GM12891 (cell line): ENCODE data around the gene MCAT.
"Not testable (repeated sequence)": the region's sequence is repeated elsewhere in the genome, so short reads cannot be mapped to it uniquely, and the experiment has no call there.

Experiments used
- DNase-seq: peaks from one replicate; pipeline ENCODE4 v3.0.0; 2011; ENCODE audit warnings: low spot score; ENCODE audit not compliant: insufficient read length
- FAIRE-seq: peaks from 2 replicates; lab custom pipeline; 2011; peaks lifted over from hg19 to GRCh38; lab: Jason Lieb, UNC
- PAX5 ChIP-seq: IDR thresholded peaks from 2 replicates; pipeline ENCODE4 v1.6.1; 2011; ENCODE audit warnings: low read length, moderate library complexity, mild to moderate bottlenecking; ENCODE audit not compliant: insufficient read depth, severe bottlenecking
- POLR2A ChIP-seq: IDR thresholded peaks from 2 replicates; pipeline ENCODE4 v1.6.1; 2011; ENCODE audit warnings: low read depth, low read length, control low read depth
- POLR2AphosphoS5 ChIP-seq: IDR thresholded peaks from 2 replicates; pipeline ENCODE4 v1.6.1; 2011; ENCODE audit warnings: low read depth, low read length, control low read depth
- POU2F2 ChIP-seq: IDR thresholded peaks from 2 replicates; pipeline ENCODE4 v1.6.1; 2011; ENCODE audit warnings: low read depth, mild to moderate bottlenecking, control low read depth, low read length, moderate library complexity
- SPI1 ChIP-seq: IDR thresholded peaks from 2 replicates; pipeline ENCODE4 v1.6.1; 2011; ENCODE audit warnings: low read depth, low read length, control low read depth
- TAF1 ChIP-seq: IDR thresholded peaks from 2 replicates; pipeline ENCODE4 v1.6.1; 2011; ENCODE audit warnings: low read depth, low read length, control low read depth

MCAT gene

GRCh38 chr22:43155789-43156188, 12.6 kb upstream of the MCAT start:
- TF ChIP-seq POLR2A (no peak), POLR2AphosphoS5 (no peak), TAF1 (no peak)
- no peak for DNase-seq
- no peak for FAIRE-seq

- no peak for FAIRE-seq
- TF ChIP-seq PAX5 (no peak), POU2F2 (no peak), POLR2A (no peak), SPI1 (no peak), TAF1 (no peak), POLR2AphosphoS5 (no peak)
- no peak for DNase-seq
These were observed 11.8 kb upstream of the MCAT start for GRCh38 chr22:43154887-43155536.

- TF ChIP-seq POLR2AphosphoS5 (no peak), PAX5 (no peak), SPI1 (no peak), POU2F2 (no peak), TAF1 (no peak), POLR2A (no peak)
- FAIRE-seq: no peak
- no peak for DNase-seq
These were observed 10.7 kb upstream of the MCAT start for GRCh38 chr22:43153899-43154298.

GRCh38 chr22:43152357-43153071, 9.3 kb upstream of the MCAT start:
- TF ChIP-seq PAX5 (no peak), SPI1 (no peak), TAF1 (no peak)
- FAIRE-seq (peak; percentile 90), DNase-seq (no peak)

GRCh38 chr22:43152003-43152356, 8.8 kb upstream of the MCAT start:
- FAIRE-seq: peak; percentile 38

GRCh38 chr22:43151251-43152002, 8.2 kb upstream of the MCAT start, which contains the start of gene TSPO:
Gene TSPO, plus strand, starts transcription at chr22:43151559. Its CDS starts 7,680 bp downstream, at chr22:43159239.
- TF ChIP-seq POU2F2 (no peak), SPI1 (no peak), POLR2AphosphoS5 (no peak), TAF1 (no peak), POLR2A (no peak)
- no peak for DNase-seq
- peak; percentile 71 for FAIRE-seq

More at GRCh38 chr22:43152003-43152356, 8.8 kb upstream of the MCAT start:
- TF ChIP-seq POLR2AphosphoS5: no peak
- no peak for TF ChIP-seq POU2F2
- TF ChIP-seq PAX5: no peak
- no peak for TF ChIP-seq TAF1
- no peak for TF ChIP-seq POLR2A
- TF ChIP-seq SPI1: no peak
- DNase-seq: no peak

- TF ChIP-seq POU2F2: no peak
- TF ChIP-seq SPI1: no peak
- no peak for TF ChIP-seq TAF1
- TF ChIP-seq POLR2A: no peak
- TF ChIP-seq PAX5: no peak
- TF ChIP-seq POLR2AphosphoS5: no peak
- FAIRE-seq: no peak
- DNase-seq: no peak
These were observed 7.6 kb upstream of the MCAT start for GRCh38 chr22:43150731-43151206.

GRCh38 chr22:43148581-43148980, 5.4 kb upstream of the MCAT start:
- FAIRE-seq (peak; percentile 62), DNase-seq (no peak)
- TF ChIP-seq POU2F2 (no peak), TAF1 (no peak), POLR2A (no peak), PAX5 (no peak), POLR2AphosphoS5 (no peak), SPI1 (no peak)

GRCh38 chr22:43147821-43148220, 4.6 kb upstream of the MCAT start:
- peak; percentile 91 for FAIRE-seq
- TF ChIP-seq POU2F2: no peak
- no peak for TF ChIP-seq POLR2A
- no peak for TF ChIP-seq PAX5
- no peak for TF ChIP-seq SPI1
- no peak for TF ChIP-seq POLR2AphosphoS5
- TF ChIP-seq TAF1: no peak

GRCh38 chr22:43146332-43146731, 3.1 kb upstream of the MCAT start:
- DNase-seq, FAIRE-seq: not testable (repeated sequence)

More at GRCh38 chr22:43147821-43148220, 4.6 kb upstream of the MCAT start:
- DNase-seq: no peak

- FAIRE-seq, DNase-seq: not testable (repeated sequence)
These were observed 2.2 kb upstream of the MCAT start for GRCh38 chr22:43145371-43145770.
